22Rv1 (cell line): Measurements from ENCODE around the gene PKNOX2.

Experiments used
- H3K27ac ChIP-seq: fragments of 450-650 bp; 2 replicates; pipeline ENCODE4 v1.5.1; 2017
- CTCF ChIP-seq: fragments of 450-650 bp; IDR thresholded peaks from 2 replicates; pipeline ENCODE4 v1.5.1; 2017; ENCODE audit warnings: mild to moderate bottlenecking
- ZFX ChIP-seq: fragments of 450-650 bp; IDR thresholded peaks from 2 replicates; pipeline ENCODE4 v1.6.1; 2017; ENCODE audit warnings: antibody characterized with exemption, borderline replicate concordance

Gene PKNOX2

GRCh38 chr11:125295931-125296330 is 131.4 kb downstream of the PKNOX2 start:
- TF ChIP-seq CTCF (no peak), ZFX (no peak)
- no peak overlapping the region for H3K27ac ChIP-seq

GRCh38 chr11:125297346-125297915 is 132.9 kb downstream of the PKNOX2 start:
- TF ChIP-seq CTCF: no peak
- no peak for TF ChIP-seq ZFX
- no peak overlapping the region for H3K27ac ChIP-seq

GRCh38 chr11:125299061-125299615 is 134.6 kb downstream of the PKNOX2 start:
- H3K27ac ChIP-seq: no peak overlapping the region
- TF ChIP-seq CTCF: no peak
- no peak for TF ChIP-seq ZFX

- TF ChIP-seq CTCF (no peak), ZFX (no peak)
- no peak overlapping the region for H3K27ac ChIP-seq
Measured at GRCh38 chr11:125299821-125300220, 135.3 kb downstream of the PKNOX2 start.

GRCh38 chr11:125300791-125301218 is 136.3 kb downstream of the PKNOX2 start:
- H3K27ac ChIP-seq: no peak overlapping the region
- TF ChIP-seq CTCF (no peak), ZFX (no peak)

- no peak for TF ChIP-seq CTCF
- no peak for TF ChIP-seq ZFX
- no peak overlapping the region for H3K27ac ChIP-seq
Measured at GRCh38 chr11:125301346-125301745, 136.8 kb downstream of the PKNOX2 start.

GRCh38 chr11:125303186-125303585 is 138.6 kb downstream of the PKNOX2 start:
- no peak overlapping the region for H3K27ac ChIP-seq
- TF ChIP-seq ZFX: no peak
- TF ChIP-seq CTCF: no peak
